ENCODE measurements around the gene SLC9A3. TPM values are rescaled to one million over a fixed set of nuclear protein-coding genes. Genes with fewer than 3 reads are reported as not detected.

The SLC9A3 gene
- 1.2 and 1.7 TPM in 2 replicates for total RNA-seq
- long read RNA-seq, partial matches to known transcripts: 0 of 10 reads
- long read RNA-seq, other reads (novel, unspliced or antisense): 10 of 10 reads

GRCh38 chr5:524234-524972 is at the start of gene SLC9A3:
SLC9A3 (minus strand) TSS chr5:524449.
- TF ChIP-seq CTCF (IDR thresholded peaks at IDR 0.05): no peak
- Mint-ChIP-seq H3K27ac (ENCODE audit: unreplicated experiment) (no peak within 1 kb of the TSS), H3K4me1 (ENCODE audit: unreplicated experiment) (peaks cover 5% of the 10 kb centered on the region), H3K4me3 (ENCODE audit: unreplicated experiment) (peak within 1 kb of the TSS; percentile 35), H3K27me3 (ENCODE audit: unreplicated experiment) (peaks cover 44% of the 10 kb centered on the region), H3K36me3 (ENCODE audit: unreplicated experiment) (no peaks in the 10 kb centered on the region), H3K9me3 (ENCODE audit: unreplicated experiment) (no peaks in the 10 kb centered on the region)
- no peak for DNase-seq (ENCODE audit: extremely low spot score, unreplicated experiment)

- no peaks in the 10 kb centered on the region for H3K36me3 Mint-ChIP-seq (ENCODE audit: unreplicated experiment)
- DNase-seq (ENCODE audit: extremely low spot score, unreplicated experiment): peak; percentile 80
- no peak overlapping the region for H3K27ac Mint-ChIP-seq (ENCODE audit: unreplicated experiment)
- peaks cover 13% of the 10 kb centered on the region for H3K9me3 Mint-ChIP-seq (ENCODE audit: unreplicated experiment)
- TF ChIP-seq CTCF (IDR thresholded peaks at IDR 0.05): no peak
- no peaks in the 10 kb centered on the region for H3K4me1 Mint-ChIP-seq (ENCODE audit: unreplicated experiment)
- no peak overlapping the region for H3K4me3 Mint-ChIP-seq (ENCODE audit: unreplicated experiment)
- peaks cover 27% of the 10 kb centered on the region for H3K27me3 Mint-ChIP-seq (ENCODE audit: unreplicated experiment)
Measured at GRCh38 chr5:573976-574375, 49.7 kb upstream of the SLC9A3 start.

- peak; percentile 36 for DNase-seq (ENCODE audit: extremely low spot score, unreplicated experiment)
- Mint-ChIP-seq H3K36me3 (ENCODE audit: unreplicated experiment) (no peaks in the 10 kb centered on the region), H3K27me3 (ENCODE audit: unreplicated experiment) (peaks cover 22% of the 10 kb centered on the region), H3K9me3 (ENCODE audit: unreplicated experiment) (peaks cover 13% of the 10 kb centered on the region), H3K27ac (ENCODE audit: unreplicated experiment) (no peak overlapping the region), H3K4me3 (ENCODE audit: unreplicated experiment) (no peak overlapping the region), H3K4me1 (ENCODE audit: unreplicated experiment) (no peaks in the 10 kb centered on the region)
- no peak for TF ChIP-seq CTCF (IDR thresholded peaks at IDR 0.05)
Measured at GRCh38 chr5:573206-573605, 49.0 kb upstream of the SLC9A3 start.

GRCh38 chr5:572398-573019 is 48.3 kb upstream of the SLC9A3 start:
- Mint-ChIP-seq H3K36me3 (ENCODE audit: unreplicated experiment) (no peaks in the 10 kb centered on the region), H3K27ac (ENCODE audit: unreplicated experiment) (no peak overlapping the region), H3K9me3 (ENCODE audit: unreplicated experiment) (peaks cover 6% of the 10 kb centered on the region), H3K4me1 (ENCODE audit: unreplicated experiment) (no peaks in the 10 kb centered on the region), H3K4me3 (ENCODE audit: unreplicated experiment) (no peak overlapping the region), H3K27me3 (ENCODE audit: unreplicated experiment) (peaks cover 15% of the 10 kb centered on the region)
- no peak for TF ChIP-seq CTCF (IDR thresholded peaks at IDR 0.05)
- DNase-seq (ENCODE audit: extremely low spot score, unreplicated experiment): no peak

- DNase-seq (ENCODE audit: extremely low spot score, unreplicated experiment): peak; percentile 75
Measured at GRCh38 chr5:571791-572190, 47.5 kb upstream of the SLC9A3 start.

More at GRCh38 chr5:571791-572190, 47.5 kb upstream of the SLC9A3 start:
- Mint-ChIP-seq H3K4me3 (ENCODE audit: unreplicated experiment) (no peak overlapping the region), H3K4me1 (ENCODE audit: unreplicated experiment) (no peaks in the 10 kb centered on the region), H3K27me3 (ENCODE audit: unreplicated experiment) (peaks cover 13% of the 10 kb centered on the region), H3K36me3 (ENCODE audit: unreplicated experiment) (no peaks in the 10 kb centered on the region), H3K27ac (ENCODE audit: unreplicated experiment) (no peak overlapping the region), H3K9me3 (ENCODE audit: unreplicated experiment) (peaks cover 11% of the 10 kb centered on the region)
- TF ChIP-seq CTCF (IDR thresholded peaks at IDR 0.05): no peak
